KMS-11 (cell line): Measurements from ENCODE around the gene PPP2R3B.
"Not testable (repeated sequence)": the region's sequence is repeated elsewhere in the genome, so short reads cannot be mapped to it uniquely, and the experiment has no call there.

ENCODE experiments used
- H2AFZ ChIP-seq: fragments of 200-600 bp; sonication (generic); 2 replicates; pipeline ENCODE4 v1.6.1; 2016; ENCODE audit warnings: antibody characterized with exemption, mixed run types, low read depth
- H3K27ac ChIP-seq: fragments of 200-600 bp; sonication (generic); 2 replicates; pipeline ENCODE4 v1.6.1; 2016; ENCODE audit warnings: mild to moderate bottlenecking, mixed run types
- H3K27me3 ChIP-seq: fragments of 200-600 bp; sonication (generic); 2 replicates; pipeline ENCODE4 v1.6.1; 2017; ENCODE audit warnings: mild to moderate bottlenecking, low read depth, mixed run types, moderate library complexity; ENCODE audit not compliant: insufficient read depth
- H3K36me3 ChIP-seq: fragments of 200-600 bp; sonication (generic); 2 replicates; pipeline ENCODE4 v1.6.1; 2017; ENCODE audit warnings: mild to moderate bottlenecking, mixed run types; ENCODE audit not compliant: insufficient read depth
- H3K4me1 ChIP-seq: fragments of 200-600 bp; sonication (generic); 2 replicates; pipeline ENCODE4 v1.6.1; 2016; ENCODE audit warnings: mild to moderate bottlenecking, low read depth, mixed run types; ENCODE audit not compliant: poor library complexity, severe bottlenecking
- H3K4me2 ChIP-seq: fragments of 200-600 bp; sonication (generic); 2 replicates; pipeline ENCODE4 v1.7.0; 2016; ENCODE audit warnings: mild to moderate bottlenecking, mixed run types
- H3K4me3 ChIP-seq: fragments of 200-600 bp; sonication (generic); IDR thresholded peaks from 2 replicates; pipeline ENCODE4 v1.6.1; 2017; ENCODE audit warnings: low read depth, low read length, mixed read lengths; ENCODE audit not compliant: insufficient read depth
- H3K79me2 ChIP-seq: fragments of 200-600 bp; sonication (generic); 2 replicates; pipeline ENCODE4 v1.6.1; 2016; ENCODE audit warnings: low read depth, mixed run types; ENCODE audit not compliant: insufficient read depth
- H3K9ac ChIP-seq: fragments of 200-600 bp; sonication (generic); 2 replicates; pipeline ENCODE4 v1.6.1; 2016; ENCODE audit warnings: mild to moderate bottlenecking, mixed run types
- H4K20me1 ChIP-seq: fragments of 200-600 bp; sonication (generic); 2 replicates; pipeline ENCODE4 v1.6.1; 2016; ENCODE audit warnings: mild to moderate bottlenecking, mixed run types; ENCODE audit not compliant: insufficient read depth
- CTCF ChIP-seq: fragments of 200-600 bp; sonication (generic); conservative IDR thresholded peaks from 2 replicates; pipeline ENCODE4 v1.6.1; 2017; ENCODE audit warnings: low read depth, mild to moderate bottlenecking, antibody characterized with exemption, low read length, moderate library complexity, mixed read lengths

The PPP2R3B gene

GRCh38 chrX:418927-419729 lies 32.4 kb upstream of the PPP2R3B start:
- no peak overlapping the region for H3K4me3 ChIP-seq
- H3K9ac ChIP-seq, result no peak overlapping the region
- no peaks in the 10 kb centered on the region for H3K36me3 ChIP-seq
- no peak overlapping the region for H3K4me2 ChIP-seq
- TF ChIP-seq CTCF, result no peak
- H3K27me3 ChIP-seq, result no peaks in the 10 kb centered on the region
- H4K20me1 ChIP-seq, result no peaks in the 10 kb centered on the region
- H3K27ac ChIP-seq, result no peak overlapping the region
- no peak overlapping the region for H2AFZ ChIP-seq
- no peaks in the 10 kb centered on the region for H3K79me2 ChIP-seq
- H3K4me1 ChIP-seq, result no peaks in the 10 kb centered on the region

GRCh38 chrX:415498-415897 lies 28.8 kb upstream of the PPP2R3B start:
- H3K79me2 ChIP-seq, H3K27ac ChIP-seq, H4K20me1 ChIP-seq, H3K27me3 ChIP-seq, H3K4me1 ChIP-seq, H3K36me3 ChIP-seq, H3K4me2 ChIP-seq, H3K4me3 ChIP-seq, H3K9ac ChIP-seq, H2AFZ ChIP-seq: not testable (repeated sequence)

GRCh38 chrX:413322-414201 lies 26.9 kb upstream of the PPP2R3B start:
- Histone ChIP-seq H3K79me2 (no peaks in the 10 kb centered on the region), H3K4me1 (no peaks in the 10 kb centered on the region), H3K36me3 (no peaks in the 10 kb centered on the region), H2AFZ (no peak overlapping the region), H3K9ac (no peak overlapping the region), H3K27me3 (no peaks in the 10 kb centered on the region), H3K4me3 (no peak overlapping the region), H3K27ac (no peak overlapping the region), H3K4me2 (no peak overlapping the region), H4K20me1 (no peaks in the 10 kb centered on the region)
- no peak for TF ChIP-seq CTCF

- H3K36me3 ChIP-seq, result no peaks in the 10 kb centered on the region
- H3K27ac ChIP-seq, result no peak overlapping the region
- no peaks in the 10 kb centered on the region for H4K20me1 ChIP-seq
- H3K4me1 ChIP-seq, result no peaks in the 10 kb centered on the region
- no peak overlapping the region for H3K4me3 ChIP-seq
- no peak overlapping the region for H3K9ac ChIP-seq
- no peak for TF ChIP-seq CTCF
- H3K79me2 ChIP-seq, result no peaks in the 10 kb centered on the region
- H3K27me3 ChIP-seq, result no peaks in the 10 kb centered on the region
- no peak overlapping the region for H3K4me2 ChIP-seq
- no peak overlapping the region for H2AFZ ChIP-seq
These were observed 23.6 kb upstream of the PPP2R3B start for GRCh38 chrX:410296-410695.
